HG02623 (cell line): Measurements from ENCODE around the gene FGF14.
"Not testable (repeated sequence)": the region's sequence is repeated elsewhere in the genome, so short reads cannot be mapped to it uniquely, and the experiment has no call there.

Source experiments
- ATAC-seq: cut with Tn5 transposase; IDR thresholded peaks from one replicate; pipeline ENCODE4 v1.9.1; 2021; ENCODE audit warnings: moderate library complexity; ENCODE audit not compliant: unreplicated experiment

Gene FGF14

DNA sequence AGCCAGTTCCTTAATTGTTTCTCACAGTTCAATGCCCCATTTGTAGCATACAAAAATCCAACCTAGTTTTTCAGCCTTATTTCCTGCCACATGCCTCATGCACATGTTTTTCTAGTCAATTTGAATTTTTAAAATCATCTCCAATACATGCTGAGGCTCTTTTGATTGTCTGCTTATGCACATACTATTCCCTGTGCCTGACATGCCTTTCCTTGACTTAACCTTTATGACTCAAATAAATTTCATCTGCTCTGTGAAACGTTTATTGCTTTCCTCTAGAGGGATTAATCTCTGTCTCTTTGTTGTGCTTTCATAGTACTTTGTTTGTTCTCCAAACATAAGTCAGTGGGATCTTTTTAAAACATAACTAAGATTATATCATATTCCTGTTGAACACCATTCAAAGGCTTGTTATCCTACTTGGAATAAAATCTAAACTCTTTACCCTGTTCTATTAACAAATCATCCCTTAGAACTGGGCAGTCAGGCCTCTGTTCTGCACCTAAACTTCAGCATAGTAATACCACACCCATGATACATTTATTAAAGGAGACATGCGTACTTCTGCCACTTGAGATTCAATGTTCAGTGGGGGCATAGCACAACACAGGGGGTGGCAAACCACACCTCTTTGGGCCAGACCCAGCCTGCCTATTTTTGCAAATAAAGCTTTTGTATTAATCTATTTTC is 346.6 kb downstream of the FGF14 start:
- ATAC-seq, result no peak

GRCh38 chr13:102049853-102050252 is 352.0 kb downstream of the FGF14 start:
- ATAC-seq, result no peak

GRCh38 chr13:102045731-102046130 is 356.1 kb downstream of the FGF14 start:
- ATAC-seq, result no peak

DNA sequence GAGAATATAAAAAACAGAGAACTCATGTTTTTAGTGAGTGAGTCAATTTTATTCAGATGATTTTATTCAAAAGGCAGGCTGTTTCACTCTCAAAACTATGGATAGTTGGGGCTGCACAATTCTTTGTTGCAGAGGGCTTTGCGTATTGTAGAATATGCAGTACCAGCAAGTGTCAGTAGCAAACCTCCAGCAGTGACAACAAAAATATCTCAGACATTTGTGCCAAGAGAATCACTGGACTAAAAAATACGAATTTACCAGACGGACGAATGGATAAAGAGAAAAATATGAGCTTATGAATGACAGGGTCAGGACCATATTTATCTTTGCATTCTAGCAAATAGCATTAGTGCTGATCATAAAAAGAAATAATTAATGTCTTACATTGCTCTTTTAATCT is 359.1 kb downstream of the FGF14 start:
- no peak for ATAC-seq

DNA sequence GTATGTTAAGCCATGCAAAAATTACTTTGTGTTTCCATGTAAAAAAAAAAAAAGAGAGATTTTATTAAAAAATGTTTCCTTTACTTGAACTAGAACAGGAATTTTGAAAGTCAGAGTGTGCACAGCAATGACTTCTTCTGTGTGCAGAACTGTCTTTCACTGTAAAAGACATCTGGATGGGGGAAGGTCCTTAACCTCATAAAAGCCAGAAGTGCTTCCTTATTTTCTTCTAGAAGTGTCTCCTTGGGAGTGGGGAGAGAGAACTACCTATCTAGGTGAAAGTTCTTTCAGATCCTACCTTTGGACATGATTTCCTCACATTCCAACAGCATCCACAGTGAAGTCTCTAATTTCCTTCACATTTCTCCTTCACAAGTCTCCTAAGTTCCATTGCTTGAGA is 360.3 kb downstream of the FGF14 start:
- no peak for ATAC-seq

DNA sequence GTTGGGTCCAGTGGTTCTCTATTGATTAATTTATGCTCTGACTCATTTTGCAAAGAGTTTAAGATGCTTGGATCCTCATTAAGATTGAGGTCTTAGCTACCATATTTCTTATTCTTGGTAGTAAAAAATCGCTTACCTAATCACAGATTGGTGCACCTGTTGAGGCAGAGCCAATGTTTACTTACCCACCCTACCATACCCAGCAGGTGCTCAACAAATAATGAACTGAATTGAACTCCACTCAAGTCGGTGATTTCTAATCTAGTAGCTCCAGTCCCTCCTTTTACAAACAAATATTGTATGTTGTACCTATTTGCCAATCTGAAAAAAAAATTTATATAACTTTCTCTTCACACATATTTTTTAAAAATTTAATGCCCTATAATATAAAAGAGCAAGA is 361.0 kb downstream of the FGF14 start:
- ATAC-seq, result no peak

- ATAC-seq, result no peak
Measured at GRCh38 chr13:102039264-102039663, 362.6 kb downstream of the FGF14 start.

DNA sequence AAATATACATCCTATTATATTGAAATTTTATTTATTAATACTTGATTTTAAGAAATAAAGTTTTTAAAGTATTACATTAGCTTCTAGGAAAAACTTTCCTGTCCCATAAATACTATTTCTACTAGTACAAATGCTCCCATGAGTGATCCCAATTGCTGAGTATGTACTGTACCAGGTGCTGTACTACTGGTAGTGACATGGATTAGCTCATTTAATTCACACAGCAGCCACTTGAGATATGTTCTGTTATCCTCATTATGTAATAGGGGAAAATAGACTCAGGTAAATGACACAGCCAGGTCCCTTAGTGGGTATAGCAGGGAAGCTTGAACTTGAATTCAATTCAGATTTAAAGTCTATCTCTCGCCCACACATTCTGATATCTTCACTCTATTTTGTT is 363.1 kb downstream of the FGF14 start:
- ATAC-seq, result no peak

DNA sequence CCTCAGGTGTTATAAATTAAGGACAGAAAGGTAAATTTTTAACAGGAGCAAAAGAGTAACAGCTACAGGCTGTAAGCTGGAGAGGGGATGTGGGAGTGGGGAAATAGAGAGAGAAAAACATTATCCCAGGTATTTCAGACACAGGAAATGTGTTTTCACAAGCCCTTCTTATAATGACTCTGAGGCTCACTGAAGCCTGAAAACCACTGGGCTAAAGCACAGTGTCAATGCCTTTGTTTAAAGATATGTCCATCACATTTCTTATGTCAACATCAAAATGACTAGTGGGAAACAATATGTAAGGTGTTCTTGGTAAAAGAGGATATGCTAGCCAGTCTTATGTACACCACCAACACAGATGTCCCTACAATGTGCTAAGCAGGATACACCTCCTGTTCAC is 365.9 kb downstream of the FGF14 start:
- peak; percentile 53 for ATAC-seq

DNA sequence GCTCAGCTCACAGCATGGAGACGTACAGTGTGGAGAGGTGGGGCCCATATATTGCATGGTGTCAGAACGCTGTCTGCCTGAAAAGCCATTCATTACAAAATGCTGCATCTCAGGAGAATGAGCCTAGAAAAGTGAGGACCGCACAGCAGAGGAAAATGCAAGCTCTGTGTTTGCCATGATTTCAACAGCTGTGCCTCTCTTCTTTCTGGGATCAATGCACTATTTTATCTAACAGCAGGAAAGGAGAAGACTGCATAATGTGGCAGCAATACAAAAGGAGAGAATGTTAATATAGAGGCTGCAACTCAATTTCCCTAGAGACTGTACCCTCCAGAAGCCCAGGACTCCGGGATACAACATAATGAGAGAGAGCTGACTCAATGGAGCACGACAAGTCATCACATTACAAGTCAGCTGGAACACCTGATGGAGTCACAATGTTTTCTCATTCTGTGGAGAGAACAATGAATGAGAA is 368.0 kb downstream of the FGF14 start:
- no peak for ATAC-seq

DNA sequence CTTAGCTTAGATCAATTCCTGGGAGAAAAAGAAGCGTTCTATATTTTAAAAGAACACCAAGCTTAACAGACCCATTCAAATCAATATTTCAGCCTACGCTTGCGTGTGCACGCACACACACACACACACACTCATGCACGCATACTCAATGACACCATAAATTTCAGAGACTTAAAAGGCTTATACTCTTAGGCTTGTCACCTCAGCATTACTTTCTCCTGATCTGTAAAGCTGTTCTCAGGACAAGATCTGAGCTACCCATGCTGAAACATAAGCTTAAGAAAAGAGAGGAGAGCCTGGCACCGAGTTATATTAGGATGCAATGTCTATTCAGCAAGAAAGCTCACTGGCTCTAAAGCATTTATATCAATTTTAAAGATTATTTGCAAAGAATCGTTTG is 368.5 kb downstream of the FGF14 start:
- no peak for ATAC-seq

GRCh38 chr13:102028868-102029267 is 373.0 kb downstream of the FGF14 start:
- no peak for ATAC-seq

- no peak for ATAC-seq
Measured at GRCh38 chr13:102028206-102028605, 373.6 kb downstream of the FGF14 start.

DNA sequence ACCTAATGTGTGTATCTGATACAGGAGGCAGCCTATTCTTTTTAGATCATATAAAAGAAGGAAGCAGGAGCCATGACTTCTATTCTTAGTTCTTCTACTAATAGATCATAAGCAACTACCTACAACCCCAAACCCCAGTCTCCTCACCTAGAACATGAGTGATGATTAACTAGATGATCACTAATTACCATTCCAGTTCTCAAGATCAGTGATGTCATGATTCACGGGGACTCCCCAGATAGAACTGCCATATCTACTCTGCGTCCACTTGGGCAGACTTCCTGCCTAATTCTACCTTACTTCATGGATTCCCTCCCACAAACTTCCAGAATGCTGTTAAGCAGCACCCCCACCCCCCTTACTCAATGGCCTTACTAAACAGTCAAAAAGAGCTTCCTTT is 380.1 kb downstream of the FGF14 start:
- ATAC-seq, result no peak

GRCh38 chr13:102020611-102021216 is 381.1 kb downstream of the FGF14 start:
- ATAC-seq, result no peak

GRCh38 chr13:102018716-102019115 is 383.1 kb downstream of the FGF14 start:
- ATAC-seq, result no peak

GRCh38 chr13:102017248-102017647 is 384.6 kb downstream of the FGF14 start:
- ATAC-seq, result no peak

DNA sequence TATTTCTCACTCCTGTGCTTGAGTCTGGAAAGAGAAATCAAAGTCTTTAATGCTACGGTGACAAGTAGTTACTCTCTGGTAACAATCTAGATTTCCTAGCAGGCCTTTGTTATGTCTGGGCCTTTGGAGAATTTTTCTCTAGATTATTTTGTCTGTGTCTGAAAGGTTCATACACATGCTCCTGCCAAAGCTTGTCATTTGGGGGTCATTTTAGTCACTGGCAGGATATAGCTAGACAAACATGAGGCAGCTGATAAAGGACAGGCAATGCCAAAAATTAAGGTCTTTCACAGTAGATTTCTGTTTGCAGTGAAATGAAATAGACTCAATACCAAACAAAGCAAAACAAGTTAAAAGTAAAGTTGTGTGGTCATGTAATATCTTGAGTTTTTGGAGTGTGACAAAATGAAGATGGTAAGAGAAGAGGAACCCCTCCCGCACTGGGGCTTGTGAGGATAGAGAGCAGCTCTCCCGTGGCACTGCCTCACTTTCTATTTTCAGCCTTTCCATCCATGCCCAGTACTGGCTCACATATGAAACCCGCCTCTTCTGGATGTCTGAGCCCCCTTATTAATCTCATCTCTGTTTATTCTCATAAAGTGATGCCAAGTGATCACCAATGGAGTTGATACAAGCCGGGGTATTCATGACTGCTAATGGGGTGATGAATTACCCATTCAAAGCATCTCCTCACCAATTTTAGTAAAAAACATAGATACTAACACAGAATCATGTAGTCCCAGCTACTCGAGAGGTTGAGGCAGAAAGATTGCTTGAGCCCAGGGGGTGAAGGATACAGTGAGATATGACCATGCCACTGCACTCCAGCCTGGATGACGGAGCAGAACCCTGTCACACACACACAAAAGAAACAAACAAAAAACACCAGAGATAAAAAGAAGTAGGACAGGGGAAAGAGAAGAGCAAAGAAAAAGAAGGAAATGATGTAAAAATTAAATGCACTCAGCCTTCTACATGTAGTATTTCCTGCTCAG is 389.3 kb downstream of the FGF14 start:
- ATAC-seq, result no peak

DNA sequence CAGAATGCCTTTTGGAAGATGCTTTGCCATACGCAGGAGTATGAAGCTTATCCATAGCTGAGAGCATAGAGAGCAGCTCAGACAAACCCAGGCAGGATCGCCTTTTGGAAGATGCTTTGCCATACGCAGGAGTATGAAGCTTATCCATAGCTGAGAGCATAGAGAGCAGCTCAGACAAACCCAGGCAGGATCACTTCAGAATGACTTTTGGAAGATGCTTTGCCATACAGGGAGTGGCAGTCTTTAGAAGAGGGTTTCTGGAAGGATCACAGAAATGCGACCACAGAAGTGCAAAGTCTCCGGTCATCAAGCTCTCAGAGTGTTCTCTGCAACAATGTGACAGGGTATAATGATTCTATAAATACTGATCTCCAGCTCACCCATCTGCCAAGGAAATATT is 390.4 kb downstream of the FGF14 start:
- ATAC-seq, result not testable (repeated sequence)

GRCh38 chr13:102003848-102004570 is 397.8 kb downstream of the FGF14 start:
- ATAC-seq, result no peak

DNA sequence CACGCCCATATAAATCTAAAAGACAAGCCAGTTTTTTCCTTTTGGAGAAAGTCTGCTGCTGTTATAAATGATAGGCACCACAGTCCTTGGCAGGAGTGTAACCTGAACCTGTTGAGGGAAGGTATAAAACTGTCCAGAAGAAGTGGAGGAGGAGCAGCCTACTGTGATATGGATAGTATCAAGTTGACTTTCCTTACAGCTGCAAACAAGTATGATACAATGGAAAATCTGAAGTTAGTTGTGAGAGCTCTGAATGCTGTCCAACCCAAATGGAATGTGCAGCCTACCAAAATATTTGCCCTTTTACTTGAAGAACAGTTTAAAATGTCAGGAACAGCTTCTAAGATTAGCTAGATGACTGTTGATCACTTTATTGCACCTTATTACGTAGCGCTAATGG is 399.6 kb downstream of the FGF14 start:
- no peak for ATAC-seq
